ENCODE results near the gene NKX3-2.

The NKX3-2 gene

DNA sequence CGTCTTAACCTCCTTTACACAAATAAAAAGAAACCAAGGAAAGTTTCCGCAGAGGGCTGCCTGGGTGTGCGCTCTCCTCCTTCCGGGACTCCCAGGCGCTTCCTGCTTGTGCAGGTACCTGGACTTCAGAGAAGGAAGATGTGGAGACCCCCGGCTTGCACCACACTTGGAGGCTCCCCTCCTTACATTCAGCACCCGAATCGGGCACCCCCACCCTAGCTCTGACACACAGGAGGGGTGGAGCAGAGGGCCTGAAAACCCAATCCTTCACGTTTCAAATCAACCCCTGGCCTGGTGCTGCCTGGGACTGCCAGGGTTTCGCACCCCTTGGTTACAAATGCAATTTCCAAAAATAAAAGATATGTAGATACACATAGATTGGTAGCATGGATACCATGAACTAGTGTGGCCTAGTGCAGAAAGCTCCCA is 3.1 kb downstream of the NKX3-2 start:
- H3K27ac ChIP-seq (ENCODE audit: extremely low read depth, low read depth, low read length): no peak overlapping the region
- CTCF ChIA-PET: no interaction called here
- H3K4me3 ChIP-seq (ENCODE audit: low read depth, low read length): no peak overlapping the region
- TF ChIP-seq ZNF302 (tag by site-specific recombination; IDR thresholded peaks at IDR 0.05; ENCODE audit: low read depth) (no peak), GLIS1 (tag by site-specific recombination; IDR thresholded peaks at IDR 0.05) (no peak), ZNF132 (tag by site-specific recombination; IDR thresholded peaks at IDR 0.05; ENCODE audit: borderline replicate concordance) (no peak), ZNF521 (tag by site-specific recombination; IDR thresholded peaks at IDR 0.05) (no peak)
- TF ChIP-seq, protein P1, sequence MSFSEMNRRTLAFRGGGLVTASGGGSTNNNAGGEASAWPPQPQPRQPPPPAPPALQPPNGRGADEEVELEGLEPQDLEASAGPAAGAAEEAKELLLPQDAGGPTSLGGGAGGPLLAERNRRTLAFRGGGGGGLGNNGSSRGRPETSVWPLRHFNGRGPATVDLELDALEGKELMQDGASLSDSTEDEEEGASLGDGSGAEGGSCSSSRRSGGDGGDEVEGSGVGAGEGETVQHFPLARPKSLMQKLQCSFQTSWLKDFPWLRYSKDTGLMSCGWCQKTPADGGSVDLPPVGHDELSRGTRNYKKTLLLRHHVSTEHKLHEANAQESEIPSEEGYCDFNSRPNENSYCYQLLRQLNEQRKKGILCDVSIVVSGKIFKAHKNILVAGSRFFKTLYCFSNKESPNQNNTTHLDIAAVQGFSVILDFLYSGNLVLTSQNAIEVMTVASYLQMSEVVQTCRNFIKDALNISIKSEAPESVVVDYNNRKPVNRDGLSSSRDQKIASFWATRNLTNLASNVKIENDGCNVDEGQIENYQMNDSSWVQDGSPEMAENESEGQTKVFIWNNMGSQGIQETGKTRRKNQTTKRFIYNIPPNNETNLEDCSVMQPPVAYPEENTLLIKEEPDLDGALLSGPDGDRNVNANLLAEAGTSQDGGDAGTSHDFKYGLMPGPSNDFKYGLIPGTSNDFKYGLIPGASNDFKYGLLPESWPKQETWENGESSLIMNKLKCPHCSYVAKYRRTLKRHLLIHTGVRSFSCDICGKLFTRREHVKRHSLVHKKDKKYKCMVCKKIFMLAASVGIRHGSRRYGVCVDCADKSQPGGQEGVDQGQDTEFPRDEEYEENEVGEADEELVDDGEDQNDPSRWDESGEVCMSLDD (tag by site-specific recombination; IDR thresholded peaks at IDR 0.05): no peak
- TF ChIP-seq, protein P2, sequence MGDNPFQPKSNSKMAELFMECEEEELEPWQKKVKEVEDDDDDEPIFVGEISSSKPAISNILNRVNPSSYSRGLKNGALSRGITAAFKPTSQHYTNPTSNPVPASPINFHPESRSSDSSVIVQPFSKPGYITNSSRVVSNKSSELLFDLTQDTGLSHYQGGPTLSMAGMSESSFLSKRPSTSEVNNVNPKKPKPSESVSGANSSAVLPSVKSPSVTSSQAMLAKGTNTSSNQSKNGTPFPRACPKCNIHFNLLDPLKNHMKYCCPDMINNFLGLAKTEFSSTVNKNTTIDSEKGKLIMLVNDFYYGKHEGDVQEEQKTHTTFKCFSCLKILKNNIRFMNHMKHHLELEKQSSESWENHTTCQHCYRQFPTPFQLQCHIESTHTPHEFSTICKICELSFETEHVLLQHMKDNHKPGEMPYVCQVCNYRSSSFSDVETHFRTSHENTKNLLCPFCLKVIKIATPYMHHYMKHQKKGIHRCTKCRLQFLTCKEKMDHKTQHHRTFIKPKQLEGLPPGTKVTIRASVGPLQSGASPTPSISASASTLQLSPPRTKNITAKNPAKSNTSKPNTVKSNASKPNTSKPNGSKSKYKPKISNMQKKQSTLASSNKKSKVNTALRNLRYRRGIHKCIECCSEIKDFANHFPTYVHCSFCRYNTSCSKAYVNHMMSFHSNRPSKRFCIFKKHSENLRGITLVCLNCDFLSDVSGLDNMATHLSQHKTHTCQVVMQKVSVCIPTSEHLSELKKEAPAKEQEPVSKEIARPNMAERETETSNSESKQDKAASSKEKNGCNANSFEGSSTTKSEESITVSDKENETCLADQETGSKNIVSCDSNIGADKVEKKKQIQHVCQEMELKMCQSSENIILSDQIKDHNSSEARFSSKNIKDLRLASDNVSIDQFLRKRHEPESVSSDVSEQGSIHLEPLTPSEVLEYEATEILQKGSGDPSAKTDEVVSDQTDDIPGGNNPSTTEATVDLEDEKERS (tag by site-specific recombination; IDR thresholded peaks at IDR 0.05): no peak
- no peaks in the 10 kb centered on the region for H3K9me3 ChIP-seq (ENCODE audit: control insufficient read depth, insufficient read depth, low read depth, low read length)
- H3K4me1 ChIP-seq (ENCODE audit: control insufficient read depth, insufficient read depth, low read length): no peaks in the 10 kb centered on the region
- H3K36me3 ChIP-seq (ENCODE audit: control insufficient read depth in 2 of 2, insufficient read depth in 1 of 2, low read length in 2 of 2): peaks cover 0 to 7% of the 10 kb centered on the region in 2 experiments; a peak in 1 of 3 replicates
- POLR2A ChIA-PET: no interaction called here

DNA sequence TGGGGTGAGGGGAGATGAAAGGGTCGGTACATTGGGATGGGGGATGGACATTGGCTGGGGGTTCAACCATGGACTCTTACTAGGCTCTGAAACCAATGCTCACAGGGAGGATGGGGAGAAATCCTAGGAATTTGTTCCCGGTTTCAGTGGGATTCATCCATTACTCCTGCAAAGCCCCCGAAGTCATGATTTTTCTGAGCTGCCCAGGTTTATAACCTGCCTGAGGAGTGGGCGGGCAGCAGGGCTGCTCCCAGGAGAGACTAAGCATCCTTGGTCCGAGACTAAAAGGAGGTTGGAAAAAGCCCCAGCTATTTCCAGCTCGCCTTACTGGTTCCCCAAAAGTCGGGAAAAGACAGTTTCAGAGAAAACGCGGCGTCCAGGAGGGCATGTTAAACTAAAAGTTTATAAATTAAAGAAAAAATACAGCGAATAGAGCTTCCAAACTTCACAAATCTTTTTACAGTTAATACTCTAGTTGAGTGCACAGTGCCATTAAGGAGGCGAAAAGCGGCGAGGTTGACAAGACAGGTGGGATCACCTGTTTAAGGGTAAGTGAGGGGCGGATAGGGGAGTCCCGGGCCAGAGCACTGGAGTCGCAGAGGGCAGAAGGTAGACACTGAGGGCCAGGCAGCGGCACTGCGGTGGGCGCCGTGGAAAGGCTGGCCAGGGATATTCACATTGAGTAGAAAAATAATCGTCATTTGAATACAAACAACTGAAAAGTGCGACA is 3.7 kb downstream of the NKX3-2 start:
- POLR2A ChIA-PET: no interaction called here
- CTCF ChIA-PET: no interaction called here
- TF ChIP-seq ZNF223 (tag by site-specific recombination; IDR thresholded peaks at IDR 0.05): no peak
- TF ChIP-seq, protein P3, sequence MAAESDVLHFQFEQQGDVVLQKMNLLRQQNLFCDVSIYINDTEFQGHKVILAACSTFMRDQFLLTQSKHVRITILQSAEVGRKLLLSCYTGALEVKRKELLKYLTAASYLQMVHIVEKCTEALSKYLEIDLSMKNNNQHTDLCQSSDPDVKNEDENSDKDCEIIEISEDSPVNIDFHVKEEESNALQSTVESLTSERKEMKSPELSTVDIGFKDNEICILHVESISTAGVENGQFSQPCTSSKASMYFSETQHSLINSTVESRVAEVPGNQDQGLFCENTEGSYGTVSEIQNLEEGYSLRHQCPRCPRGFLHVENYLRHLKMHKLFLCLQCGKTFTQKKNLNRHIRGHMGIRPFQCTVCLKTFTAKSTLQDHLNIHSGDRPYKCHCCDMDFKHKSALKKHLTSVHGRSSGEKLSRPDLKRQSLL (tag by site-specific recombination; IDR thresholded peaks at IDR 0.05): no peak
- TF ChIP-seq SALL2 (tag by site-specific recombination; IDR thresholded peaks at IDR 0.05; ENCODE audit: borderline replicate concordance): no peak
- TF ChIP-seq ZNF585B (tag by site-specific recombination; IDR thresholded peaks at IDR 0.05): no peak
- no peak for TF ChIP-seq ZNF324 (tag by site-specific recombination; IDR thresholded peaks at IDR 0.05)
- TF ChIP-seq, protein P4, sequence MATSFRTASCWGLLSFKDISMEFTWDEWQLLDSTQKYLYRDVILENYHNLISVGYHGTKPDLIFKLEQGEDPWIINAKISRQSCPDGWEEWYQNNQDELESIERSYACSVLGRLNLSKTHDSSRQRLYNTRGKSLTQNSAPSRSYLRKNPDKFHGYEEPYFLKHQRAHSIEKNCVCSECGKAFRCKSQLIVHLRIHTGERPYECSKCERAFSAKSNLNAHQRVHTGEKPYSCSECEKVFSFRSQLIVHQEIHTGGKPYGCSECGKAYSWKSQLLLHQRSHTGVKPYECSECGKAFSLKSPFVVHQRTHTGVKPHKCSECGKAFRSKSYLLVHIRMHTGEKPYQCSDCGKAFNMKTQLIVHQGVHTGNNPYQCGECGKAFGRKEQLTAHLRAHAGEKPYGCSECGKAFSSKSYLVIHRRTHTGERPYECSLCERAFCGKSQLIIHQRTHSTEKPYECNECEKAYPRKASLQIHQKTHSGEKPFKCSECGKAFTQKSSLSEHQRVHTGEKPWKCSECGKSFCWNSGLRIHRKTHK (tag by site-specific recombination; IDR thresholded peaks at IDR 0.05): no peak
- TF ChIP-seq ZNF629 (tag by site-specific recombination; IDR thresholded peaks at IDR 0.05): no peak
- no peak for TF ChIP-seq ZNF473 (tag by site-specific recombination; IDR thresholded peaks at IDR 0.05)
- TF ChIP-seq ZNF433 (tag by site-specific recombination; IDR thresholded peaks at IDR 0.05; ENCODE audit: low read depth): no peak
- H3K36me3 ChIP-seq (ENCODE audit: control insufficient read depth in 2 of 2, insufficient read depth in 1 of 2, low read length in 2 of 2): peaks cover 0 to 7% of the 10 kb centered on the region in 2 experiments; a peak in 1 of 3 replicates
- H3K27ac ChIP-seq (ENCODE audit: extremely low read depth, low read depth, low read length): no peak overlapping the region
- no peaks in the 10 kb centered on the region for H3K9me3 ChIP-seq (ENCODE audit: control insufficient read depth, insufficient read depth, low read depth, low read length)
- H3K4me3 ChIP-seq (ENCODE audit: low read depth, low read length): no peak overlapping the region
- no peaks in the 10 kb centered on the region for H3K4me1 ChIP-seq (ENCODE audit: control insufficient read depth, insufficient read depth, low read length)
